Activated T-cell treated with anti-CD3 and anti-CD28 coated beads for 1 hour (primary cell): ENCODE data around the gene CEACAM19.
A peak's percentile ranks its signal among the peaks of the same experiment; 100 is the strongest.
"Not testable (repeated sequence)": the region's sequence is repeated elsewhere in the genome, so short reads cannot be mapped to it uniquely, and the experiment has no call there.

ENCODE experiments used
- DNase-seq: peaks from one replicate; pipeline ENCODE4 v3.0.0-alpha.2; 2020; ENCODE audit warnings: low read depth

Gene CEACAM19

GRCh38 chr19:44671400-44671799 lies at the start of gene CEACAM19:
CEACAM19 (plus strand) TSS chr19:44671482; CDS start chr19:44671932, 450 bp downstream.
- no peak for DNase-seq

GRCh38 chr19:44623080-44623479 lies 48.2 kb upstream of the CEACAM19 start:
- no peak for DNase-seq

- no peak for DNase-seq
These were observed 47.7 kb upstream of the CEACAM19 start for GRCh38 chr19:44623626-44624025.

- no peak for DNase-seq
These were observed 46.4 kb upstream of the CEACAM19 start for GRCh38 chr19:44624840-44625354.

GRCh38 chr19:44625637-44626036 lies 45.6 kb upstream of the CEACAM19 start:
- DNase-seq: not testable (repeated sequence)

- DNase-seq: no peak
These were observed 45.1 kb upstream of the CEACAM19 start for GRCh38 chr19:44626048-44626624.

- DNase-seq: no peak
These were observed 43.7 kb upstream of the CEACAM19 start for GRCh38 chr19:44627631-44628030.

- DNase-seq: no peak
These were observed 42.5 kb upstream of the CEACAM19 start for GRCh38 chr19:44628793-44629192.

- DNase-seq: not testable (repeated sequence)
These were observed 39.7 kb upstream of the CEACAM19 start for GRCh38 chr19:44631611-44632010.

- DNase-seq: not testable (repeated sequence)
These were observed 37.2 kb upstream of the CEACAM19 start for GRCh38 chr19:44634058-44634457.

GRCh38 chr19:44634785-44635184 lies 36.5 kb upstream of the CEACAM19 start:
- DNase-seq: no peak

- DNase-seq: no peak
These were observed 35.5 kb upstream of the CEACAM19 start for GRCh38 chr19:44635581-44636438.

GRCh38 chr19:44636439-44637389 lies 34.6 kb upstream of the CEACAM19 start:
- DNase-seq: no peak

GRCh38 chr19:44637390-44637764 lies 33.9 kb upstream of the CEACAM19 start:
- DNase-seq: no peak

- DNase-seq: no peak
These were observed 30.8 kb upstream of the CEACAM19 start for GRCh38 chr19:44640518-44640917.

GRCh38 chr19:44641501-44642265 lies 29.6 kb upstream of the CEACAM19 start:
- DNase-seq: no peak

GRCh38 chr19:44642377-44642776 lies 28.9 kb upstream of the CEACAM19 start:
- DNase-seq: no peak

- DNase-seq: peak; percentile 6
These were observed 27.5 kb upstream of the CEACAM19 start, which contains the start of gene PVR for GRCh38 chr19:44643605-44644401. PVR (plus strand) TSS chr19:44643910; CDS start chr19:44644097, 187 bp downstream.

- DNase-seq: no peak
These were observed 26.8 kb upstream of the CEACAM19 start for GRCh38 chr19:44644402-44645016.
